WTC11 (cell line): ENCODE measurements around the gene TMEM176A. TPM values are rescaled to one million over a fixed set of nuclear protein-coding genes. Genes with fewer than 3 reads are reported as not detected.

Experiments
- ATAC-seq: fragments of 200-7000 bp; cut with Tn5 transposase; 2 replicates; pipeline ENCODE4 v1.10.0; 2021; ENCODE audit warnings: mild to moderate bottlenecking, moderate library complexity
- CTCF ChIA-PET: fragments of 300-600 bp; sonication (Branson Sonifier 250); formaldehyde crosslinking; loops from one replicate; lab custom pipeline; 2021; ENCODE audit warnings: antibody characterized with exemption; lab: Charles Lee
- POLR2A ChIA-PET: fragments of 350-600 bp; sonication (Branson Sonifier 250); formaldehyde crosslinking; loops from one replicate; lab custom pipeline; 2021; ENCODE audit warnings: antibody characterized with exemption; lab: Charles Lee
- DNase-seq: peaks from one replicate; pipeline ENCODE4 v3.0.0; 2021; ENCODE audit warnings: low spot score
- H3K27ac Mint-ChIP-seq: 2 replicates; pipeline ENCODE4 v1.8.0; 2021; ENCODE audit warnings: mixed read lengths
- H3K27me3 Mint-ChIP-seq: 2 replicates; pipeline ENCODE4 v1.8.0; 2021; ENCODE audit warnings: low read depth, mild to moderate bottlenecking, moderate library complexity, mixed read lengths
- H3K36me3 Mint-ChIP-seq: 2 replicates; pipeline ENCODE4 v1.8.0; 2021; ENCODE audit warnings: mixed read lengths
- H3K4me1 Mint-ChIP-seq: 2 replicates; pipeline ENCODE4 v1.8.0; 2022; ENCODE audit warnings: mixed read lengths
- H3K4me3 Mint-ChIP-seq: 2 replicates; pipeline ENCODE4 v1.8.0; 2021; ENCODE audit warnings: mild to moderate bottlenecking, moderate library complexity, mixed read lengths
- H3K9me3 Mint-ChIP-seq: 2 replicates; pipeline ENCODE4 v1.8.0; 2021; ENCODE audit warnings: mixed read lengths
- ARID4B ChIP-seq: sonication (generic); formaldehyde crosslinking; IDR thresholded peaks from 2 replicates; pipeline ENCODE4 v1.8.0; 2023; ENCODE audit warnings: missing genetic modification reagents, mild to moderate bottlenecking, borderline replicate concordance
- ATF1 ChIP-seq: sonication (generic); formaldehyde crosslinking; IDR thresholded peaks from 2 replicates; pipeline ENCODE4 v1.8.1; 2023; ENCODE audit warnings: mild to moderate bottlenecking, moderate library complexity, missing genetic modification reagents
- ATF6 ChIP-seq: sonication (generic); formaldehyde crosslinking; IDR thresholded peaks from 2 replicates; pipeline ENCODE4 v1.8.1; 2023; ENCODE audit warnings: mild to moderate bottlenecking, missing genetic modification reagents
- CTCF ChIP-seq: fragments of 200-600 bp; IDR thresholded peaks from 2 replicates; pipeline ENCODE4 v1.8.0; 2022; ENCODE audit warnings: antibody characterized with exemption
- ELF4 ChIP-seq: sonication (generic); formaldehyde crosslinking; IDR thresholded peaks from 2 replicates; pipeline ENCODE4 v1.8.1; 2022; ENCODE audit warnings: low read depth, mild to moderate bottlenecking, moderate library complexity, missing genetic modification reagents
- FOXP4 ChIP-seq: sonication (generic); formaldehyde crosslinking; IDR thresholded peaks from 2 replicates; pipeline ENCODE4 v1.8.0; 2022; ENCODE audit warnings: mild to moderate bottlenecking, missing genetic modification reagents
- GTF2I ChIP-seq: fragments of 250-450 bp; sonication (Bioruptor Pico); conservative IDR thresholded peaks from 2 replicates; pipeline ENCODE4 v1.4.0; 2021; ENCODE audit warnings: mild to moderate bottlenecking
- IRF2 ChIP-seq: sonication (generic); formaldehyde crosslinking; IDR thresholded peaks from 2 replicates; pipeline ENCODE4 v1.8.0; 2022; ENCODE audit warnings: low read depth, missing genetic modification reagents, borderline replicate concordance
- NR1H2 ChIP-seq: sonication (generic); formaldehyde crosslinking; IDR thresholded peaks from 2 replicates; pipeline ENCODE4 v1.9.0; 2021; ENCODE audit warnings: mild to moderate bottlenecking, moderate library complexity, missing genetic modification reagents
- NR3C1 ChIP-seq: sonication (generic); formaldehyde crosslinking; conservative IDR thresholded peaks from 2 replicates; pipeline ENCODE4 v1.8.1; 2023; ENCODE audit warnings: low read depth, mild to moderate bottlenecking, missing genetic modification reagents
- PRRX2 ChIP-seq: fragments of 250-450 bp; sonication (Bioruptor Pico); IDR thresholded peaks from 2 replicates; pipeline ENCODE4 v1.8.0; 2021; ENCODE audit warnings: mild to moderate bottlenecking
- SMAD3 ChIP-seq: sonication (generic); formaldehyde crosslinking; IDR thresholded peaks from 2 replicates; pipeline ENCODE4 v1.8.0; 2022; ENCODE audit warnings: missing genetic modification reagents, mild to moderate bottlenecking, borderline replicate concordance
- SOX15 ChIP-seq: fragments of 250-450 bp; sonication (Bioruptor Pico); IDR thresholded peaks from 2 replicates; pipeline ENCODE4 v1.9.0; 2021; ENCODE audit warnings: mild to moderate bottlenecking
- ZNF138 ChIP-seq: sonication (generic); formaldehyde crosslinking; conservative IDR thresholded peaks from 2 replicates; pipeline ENCODE4 v1.8.1; 2022; ENCODE audit warnings: mild to moderate bottlenecking, moderate library complexity, missing genetic modification reagents
- ZNF232 ChIP-seq: sonication (generic); formaldehyde crosslinking; IDR thresholded peaks from 2 replicates; pipeline ENCODE4 v1.8.0; 2022; ENCODE audit warnings: mild to moderate bottlenecking, missing genetic modification reagents
- ZNF263 ChIP-seq: sonication (generic); formaldehyde crosslinking; IDR thresholded peaks from 2 replicates; pipeline ENCODE4 v1.8.1; 2022; ENCODE audit warnings: low read depth, mild to moderate bottlenecking, moderate library complexity, missing genetic modification reagents
- ZNF423 ChIP-seq: fragments of 250-450 bp; sonication (Bioruptor Pico); IDR thresholded peaks from 2 replicates; pipeline ENCODE4 v2.1.2; 2022; ENCODE audit warnings: mild to moderate bottlenecking, moderate library complexity
- ZNF671 ChIP-seq: fragments of 250-450 bp; sonication (Bioruptor Pico); IDR thresholded peaks from 2 replicates; pipeline ENCODE4 v1.8.0; 2021; ENCODE audit warnings: mild to moderate bottlenecking
- total RNA-seq: library from RNA; stranded (reverse); gene quantifications from 3 replicates; pipeline ENCODE4 v1.2.3, GENCODE V29; 2021

TMEM176A gene
- total RNA-seq, 1 experiment from 2014 or later = 0.74 TPM

DNA sequence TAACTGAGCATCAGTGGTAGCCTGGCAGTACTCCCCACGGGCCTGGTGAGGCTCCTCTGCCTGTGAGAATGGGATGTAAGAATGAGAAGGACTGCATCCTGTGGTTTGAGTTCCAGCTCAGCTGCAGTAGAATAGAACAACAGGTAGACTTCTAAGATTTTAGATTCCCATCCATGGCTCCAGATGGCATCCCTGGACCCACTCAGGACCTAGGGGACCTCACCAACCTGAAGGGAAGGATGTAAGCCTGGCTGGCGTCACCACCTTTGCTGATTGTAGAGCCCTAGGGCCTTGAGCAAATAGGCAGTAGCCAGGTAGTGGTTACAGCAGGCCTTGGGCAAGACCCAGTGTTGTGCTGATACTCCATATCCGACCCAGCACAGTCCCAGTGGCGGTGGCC is 42.1 kb downstream of the TMEM176A start:
- TF ChIP-seq SMAD3 (CRISPR knock-in tag) (no peak), ZNF671 (CRISPR knock-in tag) (no peak), ZNF138 (CRISPR knock-in tag) (no peak), ZNF232 (CRISPR knock-in tag) (no peak), NR3C1 (no peak), IRF2 (CRISPR knock-in tag) (no peak), ARID4B (CRISPR knock-in tag) (no peak), NR1H2 (no peak), ZNF423 (CRISPR knock-in tag) (no peak), ATF1 (CRISPR knock-in tag) (no peak), FOXP4 (CRISPR knock-in tag) (no peak), ATF6 (CRISPR knock-in tag) (no peak), PRRX2 (no peak), CTCF (no peak), SOX15 (CRISPR knock-in tag) (no peak), ZNF263 (CRISPR knock-in tag) (no peak), ELF4 (no peak), GTF2I (CRISPR knock-in tag) (no peak)
- no peaks in the 10 kb centered on the region for H3K4me1 Mint-ChIP-seq
- CTCF ChIA-PET = no interaction called here
- POLR2A ChIA-PET = no interaction called here
- H3K9me3 Mint-ChIP-seq = no peaks in the 10 kb centered on the region
- no peaks in the 10 kb centered on the region for H3K36me3 Mint-ChIP-seq
- no peak for ATAC-seq
- no peak for DNase-seq
- no peak overlapping the region for H3K27ac Mint-ChIP-seq
- H3K4me3 Mint-ChIP-seq = no peak overlapping the region
- no peaks in the 10 kb centered on the region; the same call in 1 of the 2 replicates for H3K27me3 Mint-ChIP-seq
